ENCODE results near the gene DNMT3B.
"Not testable (repeated sequence)": the region's sequence is repeated elsewhere in the genome, so short reads cannot be mapped to it uniquely, and the experiment has no call there.

The DNMT3B gene

GRCh38 chr20:32761831-32762753 lies at the start of gene DNMT3B:
DNMT3B (plus strand) TSS chr20:32762385; CDS start chr20:32780324, 17,939 bp downstream.
- DNase-seq (ENCODE audit: low read depth): peak; percentile 68

GRCh38 chr20:32718749-32719348 lies 43.3 kb upstream of the DNMT3B start:
- DNase-seq (ENCODE audit: low read depth): no peak

GRCh38 chr20:32727683-32728082 lies 34.5 kb upstream of the DNMT3B start:
- no peak for DNase-seq (ENCODE audit: low read depth)

GRCh38 chr20:32728435-32728834 lies 33.8 kb upstream of the DNMT3B start:
- DNase-seq (ENCODE audit: low read depth): not testable (repeated sequence)

GRCh38 chr20:32729334-32729733 lies 32.9 kb upstream of the DNMT3B start:
- not testable (repeated sequence) for DNase-seq (ENCODE audit: low read depth)

GRCh38 chr20:32731882-32732266 lies 30.3 kb upstream of the DNMT3B start:
- DNase-seq (ENCODE audit: low read depth): no peak

- no peak for DNase-seq (ENCODE audit: low read depth)
These were observed 24.6 kb upstream of the DNMT3B start for GRCh38 chr20:32737371-32738223.

GRCh38 chr20:32741151-32741550 lies 21.0 kb upstream of the DNMT3B start:
- DNase-seq (ENCODE audit: low read depth): no peak

GRCh38 chr20:32742322-32743236 lies 19.6 kb upstream of the DNMT3B start:
- DNase-seq (ENCODE audit: low read depth): no peak

- DNase-seq (ENCODE audit: low read depth): peak; percentile 58
These were observed 18.7 kb upstream of the DNMT3B start, which contains the start of gene COMMD7 for GRCh38 chr20:32743237-32744112. COMMD7 (minus strand) TSS chr20:32743467; CDS start chr20:32743391, 76 bp downstream.

- DNase-seq (ENCODE audit: low read depth): no peak
These were observed 12.1 kb upstream of the DNMT3B start for GRCh38 chr20:32749914-32750637.

GRCh38 chr20:32751293-32751692 lies 10.9 kb upstream of the DNMT3B start:
- DNase-seq (ENCODE audit: low read depth): no peak

- no peak for DNase-seq (ENCODE audit: low read depth)
These were observed 10.3 kb upstream of the DNMT3B start for GRCh38 chr20:32751702-32752457.

GRCh38 chr20:32752458-32753250 lies 9.5 kb upstream of the DNMT3B start:
- no peak for DNase-seq (ENCODE audit: low read depth)

GRCh38 chr20:32753731-32754130 lies 8.5 kb upstream of the DNMT3B start:
- DNase-seq (ENCODE audit: low read depth): no peak

- DNase-seq (ENCODE audit: low read depth): no peak
These were observed 6.0 kb upstream of the DNMT3B start for GRCh38 chr20:32756156-32756555.

GRCh38 chr20:32761417-32761830 lies 761 bp upstream of the DNMT3B start:
- DNase-seq (ENCODE audit: low read depth): no peak

- no peak for DNase-seq (ENCODE audit: low read depth)
These were observed 593 bp downstream of the DNMT3B start for GRCh38 chr20:32762754-32763201.
